ENCODE data around the gene DIP2B.
"Not testable (repeated sequence)": the region's sequence is repeated elsewhere in the genome, so short reads cannot be mapped to it uniquely, and the experiment has no call there.

- not testable (repeated sequence) for TF ChIP-seq SP1 (IDR thresholded peaks at IDR 0.05); HDGF (IDR thresholded peaks at IDR 0.05; ENCODE audit: borderline replicate concordance)
Observed at GRCh38 chr12:50498119-50498518, 6.7 kb upstream of the DIP2B start.

All from HEK293T (cell line).